DMS153 treated with DMSO at 0.1 percent for 48 hours (cell line): ENCODE data around the gene TMEM182.

Experiments used
- DNase-seq: peaks from one replicate; lab custom pipeline; 2025; ENCODE audit not compliant: unreplicated experiment; lab: John Stamatoyannopoulos, UW

The TMEM182 gene

GRCh38 chr2:102765061-102765460, 3.2 kb downstream of the TMEM182 start:
- no peak for DNase-seq

- DNase-seq = no peak
Measured at GRCh38 chr2:102768253-102768652, 6.4 kb downstream of the TMEM182 start.

- DNase-seq = no peak
Measured at GRCh38 chr2:102768892-102769291, 7.1 kb downstream of the TMEM182 start.

GRCh38 chr2:102770506-102770905, 8.7 kb downstream of the TMEM182 start:
- no peak for DNase-seq

- no peak for DNase-seq
Measured at GRCh38 chr2:102771114-102771513, 9.3 kb downstream of the TMEM182 start.

- DNase-seq = no peak
Measured at GRCh38 chr2:102772659-102773058, 10.8 kb downstream of the TMEM182 start.

- no peak for DNase-seq
Measured at GRCh38 chr2:102773149-102773705, 11.4 kb downstream of the TMEM182 start.

GRCh38 chr2:102778260-102778659, 16.4 kb downstream of the TMEM182 start:
- DNase-seq = no peak

- no peak for DNase-seq
Measured at GRCh38 chr2:102780467-102780866, 18.6 kb downstream of the TMEM182 start.

GRCh38 chr2:102782187-102782586, 20.4 kb downstream of the TMEM182 start:
- DNase-seq = no peak

- no peak for DNase-seq
Measured at GRCh38 chr2:102782933-102783332, 21.1 kb downstream of the TMEM182 start.

- no peak for DNase-seq
Measured at GRCh38 chr2:102783506-102784183, 21.8 kb downstream of the TMEM182 start.

GRCh38 chr2:102784940-102785339, 23.1 kb downstream of the TMEM182 start:
- DNase-seq = no peak

GRCh38 chr2:102788216-102788884, 26.5 kb downstream of the TMEM182 start:
- DNase-seq = no peak

GRCh38 chr2:102788885-102789260, 27.0 kb downstream of the TMEM182 start:
- no peak for DNase-seq

- DNase-seq = no peak
Measured at GRCh38 chr2:102789349-102790090, 27.7 kb downstream of the TMEM182 start.

- no peak for DNase-seq
Measured at GRCh38 chr2:102790091-102790455, 28.2 kb downstream of the TMEM182 start.

GRCh38 chr2:102792568-102793208, 30.9 kb downstream of the TMEM182 start:
- DNase-seq = no peak

- DNase-seq = no peak
Measured at GRCh38 chr2:102795641-102796040, 33.8 kb downstream of the TMEM182 start.

GRCh38 chr2:102796337-102796736, 34.5 kb downstream of the TMEM182 start:
- DNase-seq = no peak

GRCh38 chr2:102797486-102797885, 35.7 kb downstream of the TMEM182 start:
- DNase-seq = no peak
